HCT116 (cell line): Measurements from ENCODE around the gene FCER1G. TPM values are rescaled to one million over a fixed set of nuclear protein-coding genes. Genes with fewer than 3 reads are reported as not detected.

Experiments used
- ATF3 ChIP-seq: IDR thresholded peaks from 2 replicates; pipeline ENCODE4 v1.6.1; 2012
- CEBPB ChIP-seq: IDR thresholded peaks from 2 replicates; pipeline ENCODE4 v1.6.1; 2012; ENCODE audit warnings: low read depth
- EGR1 ChIP-seq: IDR thresholded peaks from 2 replicates; pipeline ENCODE4 v1.6.1; 2012; ENCODE audit warnings: low read depth
- ELF1 ChIP-seq: IDR thresholded peaks from 2 replicates; pipeline ENCODE4 v1.6.1; 2012; ENCODE audit warnings: low read depth, borderline replicate concordance
- EZH2 ChIP-seq: fragments of 200-600 bp; sonication (generic); IDR thresholded peaks from 2 replicates; pipeline ENCODE4 v1.6.1; 2017; ENCODE audit warnings: antibody characterized with exemption, mixed run types
- FOSL1 ChIP-seq: IDR thresholded peaks from 2 replicates; pipeline ENCODE4 v1.6.1; 2012; ENCODE audit warnings: low read depth
- JUND ChIP-seq: IDR thresholded peaks from 2 replicates; pipeline ENCODE4 v1.6.1; 2012
- POLR2A ChIP-seq: IDR thresholded peaks from 2 replicates; pipeline ENCODE4 v1.7.0; 2011; ENCODE audit warnings: borderline replicate concordance; ENCODE audit not compliant: insufficient read depth, insufficient read length; ENCODE audit errors: extremely low read depth
- REST ChIP-seq: IDR thresholded peaks from 2 replicates; pipeline ENCODE4 v1.6.1; 2012; ENCODE audit warnings: low read depth
- SIN3A ChIP-seq: IDR thresholded peaks from 2 replicates; pipeline ENCODE4 v1.6.1; 2012; ENCODE audit warnings: low read depth
- SRF ChIP-seq: IDR thresholded peaks from 2 replicates; pipeline ENCODE4 v1.6.1; 2012; ENCODE audit warnings: low read depth
- TCF7L2 ChIP-seq: IDR thresholded peaks from 2 replicates; pipeline ENCODE4 v1.7.0; 2011; ENCODE audit warnings: borderline replicate concordance, inconsistent platforms; ENCODE audit not compliant: insufficient read depth, insufficient read length; ENCODE audit errors: extremely low read depth
- total RNA-seq: library from RNA; stranded (reverse); gene quantifications from one replicate; pipeline ENCODE4 v1.2.1, GENCODE V29; 2021; ENCODE audit not compliant: unreplicated experiment

FCER1G gene
- total RNA-seq, 1 experiment from 2014 or later = 0.86 TPM

DNA sequence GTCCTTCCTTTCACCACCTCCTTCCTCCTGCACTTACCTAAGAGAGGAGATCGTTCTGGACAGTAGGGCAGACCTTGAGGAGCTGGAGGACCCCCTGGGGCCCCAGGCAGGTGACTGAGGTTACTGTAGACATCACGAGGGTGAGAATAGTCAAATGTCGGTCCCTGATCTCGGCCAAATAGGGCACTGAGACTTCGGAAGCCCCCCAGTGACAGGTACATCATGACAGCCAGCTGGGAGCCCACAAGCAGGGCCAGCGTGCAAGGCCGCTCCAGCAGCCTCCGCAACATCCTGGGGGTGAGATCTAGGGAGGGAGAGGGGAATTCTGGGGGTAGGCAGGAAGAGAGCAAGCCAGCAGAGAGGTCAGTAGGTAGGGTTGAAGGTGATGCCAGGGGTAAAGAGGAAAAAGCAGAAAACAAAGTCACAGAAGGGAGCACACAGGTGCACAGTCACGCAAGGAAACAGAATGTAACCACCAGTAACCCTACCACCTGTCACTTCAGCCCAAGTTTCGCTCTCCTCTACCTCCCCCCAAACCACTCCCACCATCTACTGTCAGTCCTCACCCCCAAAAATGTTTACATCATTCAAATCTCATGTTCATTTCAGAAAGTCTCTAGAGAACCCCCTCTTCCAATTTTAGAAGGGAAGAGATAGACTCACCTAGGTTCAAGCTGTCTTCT lies 39.2 kb upstream of the FCER1G start (continued):
- TF ChIP-seq REST (no peak), ELF1 (no peak), SIN3A (no peak), EGR1 (no peak), EZH2 (no peak), POLR2A (no peak), TCF7L2 (no peak), CEBPB (no peak), FOSL1 (no peak), JUND (no peak), ATF3 (no peak), SRF (no peak)
- TF ChIP-seq, all 23 proteins: peak for 0
